Heart left ventricle (tissue), 16 donors: ENCODE results near the gene TACC2. TPM values are rescaled to one million over a fixed set of nuclear protein-coding genes. Genes with fewer than 3 reads are reported as not detected.

Experiments used
- ATAC-seq, 4 donors: fragments of 200-7000 bp; cut with Tn5 transposase; one replicate each; pipeline ENCODE4 v1.9.1; 2020 to 2022; ENCODE audit warnings: moderate library complexity in 4 of 4, mild to moderate bottlenecking in 3 of 4, moderate number of reproducible peaks in 1 of 4
- DNase-seq, 5 donors: peaks; one replicate each; pipeline ENCODE4 v3.0.0-alpha.2; 2020
- H3K27ac ChIP-seq, 12 donors: fragments of 200-600 bp; sonication (generic) in 4 of 12; one replicate each; pipeline versions ENCODE4 v1.5.0 to v1.8.0; 2016 to 2022; ENCODE audit warnings: mild to moderate bottlenecking in 2 of 12
- H3K27me3 ChIP-seq, 9 donors: fragments of 200-600 bp; sonication (generic) in 2 of 9; one replicate each; pipeline versions ENCODE4 v1.5.1 to v1.8.0; 2016 to 2022; ENCODE audit warnings: mild to moderate bottlenecking in 3 of 9
- H3K36me3 ChIP-seq, 9 donors: fragments of 200-600 bp; sonication (generic) in 2 of 9; one replicate each; pipeline versions ENCODE4 v1.5.0 to v1.8.0; 2018 to 2022; ENCODE audit warnings: mild to moderate bottlenecking in 2 of 9
- H3K4me1 ChIP-seq, 12 donors: fragments of 200-600 bp; sonication (generic) in 4 of 12; one replicate each; pipeline versions ENCODE4 v1.5.0 to v1.8.0; 2016 to 2022; ENCODE audit warnings: mild to moderate bottlenecking in 3 of 12
- H3K4me3 ChIP-seq, 12 donors: fragments of 200-600 bp; sonication (generic) in 4 of 12; one replicate each; pipeline versions ENCODE4 v1.5.0 to v1.8.0; 2017 to 2022; ENCODE audit warnings: mild to moderate bottlenecking in 9 of 12, moderate library complexity in 4 of 12
- H3K9me3 ChIP-seq, 12 donors: fragments of 200-600 bp; sonication (generic) in 4 of 12; one replicate each; pipeline versions ENCODE4 v1.5.0 to v1.8.0; 2016 to 2022; ENCODE audit warnings: mild to moderate bottlenecking in 1 of 12
- POLR2A ChIP-seq, 2 donors: fragments of 450-650 bp; IDR thresholded peaks; one replicate each; pipeline ENCODE4 v1.6.1; 2017; ENCODE audit warnings: antibody characterized with exemption in 2 of 2, mild to moderate bottlenecking in 2 of 2, moderate library complexity in 2 of 2
- WGBS, 4 donors: extraction: QIAGEN DNeasy Blood & Tissue Kit in 2 of 4; methylation state at CpG; one replicate each; pipeline versions ENCODE4 v1.1.5 to v1.1.7; 2013 to 2018; 5-methylcytosine and 5-hydroxymethylcytosine counted together
- intact Hi-C, 10 donors: fragments of 100-400 bp; cut with DNase I; formaldehyde crosslinking; loops; one replicate each; pipeline versions ENCODE4 v1.11.1 to v1.14.2; 2022
- polyA plus RNA-seq, 2 donors: library from polyadenylated mRNA; stranded (reverse); fragments of 200-250 nt; gene quantifications; one replicate each; pipeline ENCODE4 v1.2.3, GENCODE V29; 2013
- total RNA-seq, 9 donors: library from RNA; depleted of rRNA in 2 of 9; stranded (reverse); fragments of >200 nt in 2 of 9; fragmentation: NEBNext Ultra II Directional in 3 of 9; extraction: Animal tissue kit (Norgen Biotek cat#: 25700) in 3 of 9; gene quantifications; one replicate each; pipeline versions ENCODE4 v1.1.0 to v1.2.4, GENCODE V29; 2016 to 2023
- TF ChIP-seq, protein P1 (sequence below), 12 donors: fragments of 200-600 bp; sonication (generic) in 4 of 12; IDR thresholded peaks; one replicate each; pipeline versions ENCODE4 v1.5.0 to v1.8.0; 2018 to 2022; ENCODE audit warnings: antibody characterized with exemption in 12 of 12, mild to moderate bottlenecking in 5 of 12
- donor health status: ischemic (EF 13 %, LVEDD 7.1; RV severe dilation, severe dysfunction).
- donor health status: healthy with polysubstance abuse.
- donor health status: DM: no; HTN: yes; CAD: no.
- donor health status: DM: no; HTN: no; CAD: no.
- donor health status: ischemic (EF 25% LVEDD 6.9; RV normal size, moderate dysfunction).
- donor health status: ischemic (EF 25% LVEDD 5.7; RV mildly dilated, moderate dysfunction).
- donor health status: healthy.
- donor health status: DM: yes; HTN: yes; CAD: no.
- donor health status: ischemic (EF 35%, LVEDD 5.7; RV mildly dilated, moderate dysfunction).
- donor health status: nonischemic (EF 11% LVEDD 7.7; RV severe dilation, severe dysfunction).
- donor health status: DM: yes; HTN: yes; CAD: no.
- donor health status: PGD.
- donor health status: ischemic (EF 29% LVEDD 5.4; RV normal size, mild dysfunction).
- donor health status: nonischemic (EF 23%, LVEDD 6.1; RV moderate dilation, normal function).

TACC2 gene
- total and polyA plus RNA-seq, 11 donors: 96.7 to 456 (median 294) TPM

GRCh38 chr10:122291739-122292138 is 302.8 kb downstream of the TACC2 start:
- no peak for DNase-seq
- Histone ChIP-seq H3K4me3 (no peak overlapping the region), H3K36me3 (no peaks in the 10 kb centered on the region), H3K9me3 (no peaks in the 10 kb centered on the region), H3K27me3 (no peaks in the 10 kb centered on the region), H3K27ac (no peak overlapping the region), H3K4me1 (peaks cover 0 to 22% (median 14%) of the 10 kb centered on the region in 12 donors)
- TF ChIP-seq, protein P1, sequence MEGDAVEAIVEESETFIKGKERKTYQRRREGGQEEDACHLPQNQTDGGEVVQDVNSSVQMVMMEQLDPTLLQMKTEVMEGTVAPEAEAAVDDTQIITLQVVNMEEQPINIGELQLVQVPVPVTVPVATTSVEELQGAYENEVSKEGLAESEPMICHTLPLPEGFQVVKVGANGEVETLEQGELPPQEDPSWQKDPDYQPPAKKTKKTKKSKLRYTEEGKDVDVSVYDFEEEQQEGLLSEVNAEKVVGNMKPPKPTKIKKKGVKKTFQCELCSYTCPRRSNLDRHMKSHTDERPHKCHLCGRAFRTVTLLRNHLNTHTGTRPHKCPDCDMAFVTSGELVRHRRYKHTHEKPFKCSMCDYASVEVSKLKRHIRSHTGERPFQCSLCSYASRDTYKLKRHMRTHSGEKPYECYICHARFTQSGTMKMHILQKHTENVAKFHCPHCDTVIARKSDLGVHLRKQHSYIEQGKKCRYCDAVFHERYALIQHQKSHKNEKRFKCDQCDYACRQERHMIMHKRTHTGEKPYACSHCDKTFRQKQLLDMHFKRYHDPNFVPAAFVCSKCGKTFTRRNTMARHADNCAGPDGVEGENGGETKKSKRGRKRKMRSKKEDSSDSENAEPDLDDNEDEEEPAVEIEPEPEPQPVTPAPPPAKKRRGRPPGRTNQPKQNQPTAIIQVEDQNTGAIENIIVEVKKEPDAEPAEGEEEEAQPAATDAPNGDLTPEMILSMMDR (IDR thresholded peaks at IDR 0.05): no peak
- TF ChIP-seq POLR2A (IDR thresholded peaks at IDR 0.05): no peak
- intact Hi-C loops: loop anchor here in 3 of 10 donors (10.0 kb wide), 2 partner anchors 403 to 413 kb away; partner anchors contain the start of gene C10orf120 (in 1 of the 3)
- 90 to 93% (median 93%) methylated on average over 5 of the region's 5 CpGs for WGBS, 4 donors
- ATAC-seq: no peak

DNA sequence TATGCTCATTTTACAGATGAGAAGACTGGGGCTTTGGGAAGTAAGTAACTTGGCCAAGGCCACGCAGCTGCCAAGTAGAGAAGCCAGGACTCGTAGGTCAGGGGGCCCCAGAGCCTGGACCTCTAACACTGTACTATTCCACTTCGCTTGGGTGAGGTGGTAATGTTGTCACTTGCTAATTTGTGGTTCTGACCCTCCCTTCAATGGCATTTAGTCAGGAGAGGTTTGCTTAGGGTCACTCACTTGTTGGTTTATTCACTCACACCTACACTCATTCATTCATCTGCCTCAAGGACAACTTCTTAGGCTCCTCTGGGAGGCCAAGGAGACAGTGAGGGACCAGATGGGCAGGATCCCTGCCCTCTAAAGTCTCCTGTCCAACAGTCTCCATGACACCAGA is 303.4 kb downstream of the TACC2 start:
- no peaks in the 10 kb centered on the region for H3K36me3 ChIP-seq
- no peaks in the 10 kb centered on the region for H3K27me3 ChIP-seq
- peaks cover 0 to 16% (median 10%) of the 10 kb centered on the region in 12 donors for H3K4me1 ChIP-seq
- no peak overlapping the region for H3K4me3 ChIP-seq
- ATAC-seq (no peak), DNase-seq (no peak)
- WGBS, 4 donors: 90 to 95% (median 93%) methylated on average over 3 of the region's 3 CpGs
- intact Hi-C loops: loop anchor here in 3 of 10 donors (10.0 kb wide), 2 partner anchors 402 to 412 kb away; partner anchors contain the start of gene C10orf120 (in 1 of the 3)
- H3K27ac ChIP-seq: no peak overlapping the region
- H3K9me3 ChIP-seq: no peaks in the 10 kb centered on the region
- TF ChIP-seq, protein P1 (IDR thresholded peaks at IDR 0.05): no peak
- TF ChIP-seq POLR2A (IDR thresholded peaks at IDR 0.05): no peak

DNA sequence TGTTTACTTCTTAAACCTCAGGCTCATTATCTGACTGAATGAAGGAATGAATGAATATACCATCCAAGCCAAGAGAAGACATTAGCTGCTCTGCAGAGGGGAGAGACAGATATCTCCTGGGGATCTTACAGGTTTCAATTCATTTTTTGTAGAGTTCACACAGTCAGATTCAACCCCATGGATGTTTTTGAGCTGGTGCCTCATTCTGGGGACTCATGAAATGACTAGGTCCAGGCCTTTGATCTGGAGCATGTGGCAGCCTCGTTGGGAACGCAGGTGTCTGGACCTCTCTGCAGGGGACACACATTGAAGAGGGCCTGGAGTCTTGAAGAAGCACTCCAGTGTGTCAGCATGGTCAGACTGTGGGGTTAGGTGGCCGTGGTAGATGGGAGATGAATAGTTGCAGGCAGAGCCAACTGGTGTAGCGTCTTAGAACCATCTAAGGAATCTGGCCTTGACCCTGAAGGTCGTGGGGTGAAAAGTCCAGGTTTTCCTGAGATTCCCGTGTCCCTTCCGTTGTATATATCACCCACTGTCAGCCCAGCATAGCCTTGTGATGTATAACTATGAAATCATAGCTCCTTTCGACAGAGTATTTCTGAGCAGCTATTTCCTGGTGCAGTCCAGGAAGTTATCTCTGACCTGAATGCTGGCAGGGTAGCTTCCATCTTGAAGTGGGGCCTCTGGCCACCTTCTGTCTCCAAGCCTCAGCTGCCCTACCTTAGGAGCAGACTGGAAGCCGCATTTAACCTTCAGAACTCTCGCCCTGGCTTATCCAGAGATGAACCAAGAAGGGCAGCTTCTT is 304.4 kb downstream of the TACC2 start:
- 86 to 91% (median 89%) methylated on average over 10 of the region's 10 CpGs for WGBS, 4 donors
- ATAC-seq: no peak
- Histone ChIP-seq H3K9me3 (no peaks in the 10 kb centered on the region), H3K4me1 (peaks cover 0 to 6% (median under 1%) of the 10 kb centered on the region in 12 donors), H3K4me3 (no peak overlapping the region), H3K27ac (no peak overlapping the region), H3K27me3 (no peaks in the 10 kb centered on the region), H3K36me3 (no peaks in the 10 kb centered on the region)
- no peak for TF ChIP-seq POLR2A (IDR thresholded peaks at IDR 0.05)
- TF ChIP-seq, protein P1 (IDR thresholded peaks at IDR 0.05): no peak
- intact Hi-C loops: loop anchor here in 3 of 10 donors (10.0 kb wide), 2 partner anchors 401 to 411 kb away; partner anchors contain the start of gene C10orf120 (in 1 of the 3)
- DNase-seq: no peak

DNA sequence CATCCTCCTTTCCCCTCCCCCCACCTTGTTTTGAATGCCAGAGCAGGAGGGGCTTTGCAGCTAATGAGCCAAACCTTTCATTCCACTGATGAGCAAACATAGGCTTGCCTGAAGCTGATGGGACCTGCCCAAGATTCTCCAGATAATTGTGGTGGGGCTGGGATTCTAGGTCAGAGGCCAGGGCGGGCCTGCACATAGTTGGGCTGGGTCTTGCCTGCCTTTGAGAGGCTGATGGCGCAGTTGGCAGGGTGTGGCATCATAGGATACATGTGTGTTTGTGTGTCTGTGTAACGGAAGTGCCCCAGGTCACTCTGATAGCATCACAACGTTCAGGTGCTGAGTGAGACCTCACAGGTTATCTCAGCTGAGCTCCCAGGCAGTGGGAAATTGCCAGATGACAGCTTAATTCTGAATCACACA is 305.0 kb downstream of the TACC2 start:
- H3K36me3 ChIP-seq: no peaks in the 10 kb centered on the region
- no peaks in the 10 kb centered on the region for H3K9me3 ChIP-seq
- DNase-seq (no peak), ATAC-seq (no peak)
- peaks cover 0 to 6% (median 0%) of the 10 kb centered on the region in 12 donors for H3K4me1 ChIP-seq
- H3K4me3 ChIP-seq: no peak overlapping the region
- no peak for TF ChIP-seq POLR2A (IDR thresholded peaks at IDR 0.05)
- TF ChIP-seq, protein P1 (IDR thresholded peaks at IDR 0.05): no peak
- H3K27ac ChIP-seq: no peak overlapping the region
- intact Hi-C loops: loop anchor here in 3 of 10 donors (10.0 kb wide), 2 partner anchors 401 to 411 kb away; partner anchors contain the start of gene C10orf120 (in 1 of the 3)
- WGBS, 4 donors: 72 to 82% (median 77%) methylated on average over 4 of the region's 4 CpGs
- no peaks in the 10 kb centered on the region for H3K27me3 ChIP-seq
